K562 (cell line): ENCODE data around the gene GRIPAP1. TPM values are rescaled to one million over a fixed set of nuclear protein-coding genes. Genes with fewer than 3 reads are reported as not detected.

Source experiments
- CREM ChIP-seq: IDR thresholded peaks from 2 replicates; pipeline ENCODE4 v1.6.1; 2014; ENCODE audit warnings: antibody characterized with exemption, low read depth
- CXXC5 ChIP-seq: fragments of 250-450 bp; sonication (Bioruptor Pico); IDR thresholded peaks from 2 replicates; pipeline ENCODE4 v1.8.0; 2022; ENCODE audit warnings: inconsistent platforms, mild to moderate bottlenecking, moderate library complexity
- DACH1 ChIP-seq: fragments of 450-650 bp; IDR thresholded peaks from 2 replicates; pipeline ENCODE4 v1.6.1; 2018; ENCODE audit not compliant: partially characterized antibody
- GTF2A2 ChIP-seq: IDR thresholded peaks from 2 replicates; pipeline ENCODE4 v1.6.1; 2016; ENCODE audit warnings: mild to moderate bottlenecking, missing genetic modification characterization, missing compliant biosample characterization
- IRF2 ChIP-seq: sonication (generic); formaldehyde crosslinking; IDR thresholded peaks from 2 replicates; pipeline ENCODE4 v1.8.1; 2022; ENCODE audit warnings: mild to moderate bottlenecking, missing genetic modification reagents
- NCOA2 ChIP-seq, 2 experiments: fragments of 450-650 bp; IDR thresholded peaks; 2 replicates each; pipeline ENCODE4 v1.6.1; 2018; ENCODE audit warnings: mild to moderate bottlenecking in 2 of 2, moderate library complexity in 1 of 2; ENCODE audit not compliant: partially characterized antibody in 2 of 2
- NFIC ChIP-seq: fragments of 450-650 bp; IDR thresholded peaks from 2 replicates; pipeline ENCODE4 v1.6.1; 2017; ENCODE audit warnings: mild to moderate bottlenecking, inconsistent platforms
- SAFB2 ChIP-seq: fragments of 200-400 bp; formaldehyde crosslinking; IDR thresholded peaks from 2 replicates; pipeline ENCODE4 v1.6.1; 2018; ENCODE audit warnings: borderline replicate concordance, low read length, low read depth, moderate library complexity; ENCODE audit not compliant: severe bottlenecking
- ZNF253 ChIP-seq: fragments of 250-450 bp; sonication (Bioruptor Pico); conservative IDR thresholded peaks from 2 replicates; pipeline ENCODE4 v1.6.1; 2021; ENCODE audit warnings: mild to moderate bottlenecking
- ZNF282 ChIP-seq: sonication (generic); formaldehyde crosslinking; IDR thresholded peaks from 2 replicates; pipeline ENCODE4 v1.8.1; 2023; ENCODE audit warnings: missing genetic modification reagents
- ZNF444 ChIP-seq: fragments of 250-450 bp; sonication (Bioruptor Pico); IDR thresholded peaks from 2 replicates; pipeline ENCODE4 v1.4.0; 2020; ENCODE audit warnings: mild to moderate bottlenecking, moderate library complexity
- polyA plus RNA-seq, 8 experiments: library from polyadenylated mRNA; depleted of rRNA in 4 of 8; stranded (reverse) in 5 of 8; unstranded in 3 of 8; fragments of >200 nt; fragmentation: Nextera tagmentation in 2 of 8; fragmentation: Illumina TruSeq in 1 of 8; extraction: Ambion mirVana in 2 of 8; extraction: Trizol in 1 of 8; gene quantifications; 2 replicates each; pipeline versions ENCODE4 v1.2.1 to v1.2.3, GENCODE V29; 2011 to 2014; ENCODE audit warnings: inconsistent platforms in 1 of 8, missing spikeins in 1 of 8
- total RNA-seq, 7 experiments: library from RNA; depleted of rRNA in 6 of 7; stranded (reverse); fragments of >200 nt in 6 of 7; fragmentation: Illumina TruSeq in 2 of 7; extraction: Trizol in 2 of 7; gene quantifications; 2 replicates each; pipeline versions ENCODE4 v1.2.1 to v1.2.3, GENCODE V29; 2011 to 2021; ENCODE audit warnings: low replicate concordance in 1 of 7
- TF ChIP-seq, protein P1 (sequence below): fragments of 450-650 bp; IDR thresholded peaks from 2 replicates; pipeline ENCODE4 v1.6.1; 2016; ENCODE audit warnings: mild to moderate bottlenecking, moderate library complexity
- TF ChIP-seq, protein P2 (sequence below), 2 experiments: IDR thresholded peaks; 2 replicates each; pipeline ENCODE4 v1.6.1; 2011; ENCODE audit warnings: borderline replicate concordance in 1 of 2, control low read depth in 1 of 2, low read depth in 1 of 2, low read length in 1 of 2, mild to moderate bottlenecking in 1 of 2, mixed read lengths in 1 of 2, moderate library complexity in 1 of 2; ENCODE audit not compliant: insufficient read depth in 1 of 2, insufficient read length in 1 of 2, poor library complexity in 1 of 2, severe bottlenecking in 1 of 2; ENCODE audit errors: extremely low read depth in 1 of 2
- TF ChIP-seq, protein P3 (sequence below): fragments of 450-650 bp; IDR thresholded peaks from 2 replicates; pipeline ENCODE4 v1.6.1; 2014; ENCODE audit warnings: low read depth, mild to moderate bottlenecking, moderate library complexity, borderline replicate concordance

GRIPAP1 gene
- total and polyA plus RNA-seq, 9 of the 15 experiments (the other 6 are each of a cell fraction or from before 2014, with no cell fraction given), result 4.1 to 41.6 (median 24.0) TPM

DNA sequence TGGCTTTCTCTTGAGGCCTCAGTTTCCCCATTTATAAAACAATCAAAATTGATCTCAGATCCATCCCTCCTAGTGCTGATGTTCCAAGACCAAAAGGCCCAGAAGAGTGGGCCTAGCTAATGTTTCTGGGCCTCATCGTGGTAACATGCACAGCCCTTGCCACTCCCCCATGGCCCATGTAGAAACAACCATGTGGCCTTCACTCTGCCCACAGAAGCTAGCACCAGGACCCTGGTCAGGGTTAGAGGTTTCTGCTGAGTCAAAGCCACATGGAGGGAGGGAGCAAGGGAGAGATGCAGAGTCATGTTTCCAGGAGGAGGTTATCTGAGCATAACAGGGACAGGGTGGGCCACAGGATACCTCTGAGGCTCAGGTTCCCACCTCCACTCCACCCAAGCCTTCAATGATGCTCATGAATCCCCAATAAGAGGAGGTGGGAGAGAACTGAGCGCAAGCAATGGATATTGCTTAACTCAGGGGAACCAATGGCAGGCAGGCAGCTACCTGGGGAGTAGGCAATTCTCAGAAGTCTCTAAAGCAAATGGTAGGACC is 61.6 kb downstream of the GRIPAP1 start (continued):
- TF ChIP-seq, protein P1, sequence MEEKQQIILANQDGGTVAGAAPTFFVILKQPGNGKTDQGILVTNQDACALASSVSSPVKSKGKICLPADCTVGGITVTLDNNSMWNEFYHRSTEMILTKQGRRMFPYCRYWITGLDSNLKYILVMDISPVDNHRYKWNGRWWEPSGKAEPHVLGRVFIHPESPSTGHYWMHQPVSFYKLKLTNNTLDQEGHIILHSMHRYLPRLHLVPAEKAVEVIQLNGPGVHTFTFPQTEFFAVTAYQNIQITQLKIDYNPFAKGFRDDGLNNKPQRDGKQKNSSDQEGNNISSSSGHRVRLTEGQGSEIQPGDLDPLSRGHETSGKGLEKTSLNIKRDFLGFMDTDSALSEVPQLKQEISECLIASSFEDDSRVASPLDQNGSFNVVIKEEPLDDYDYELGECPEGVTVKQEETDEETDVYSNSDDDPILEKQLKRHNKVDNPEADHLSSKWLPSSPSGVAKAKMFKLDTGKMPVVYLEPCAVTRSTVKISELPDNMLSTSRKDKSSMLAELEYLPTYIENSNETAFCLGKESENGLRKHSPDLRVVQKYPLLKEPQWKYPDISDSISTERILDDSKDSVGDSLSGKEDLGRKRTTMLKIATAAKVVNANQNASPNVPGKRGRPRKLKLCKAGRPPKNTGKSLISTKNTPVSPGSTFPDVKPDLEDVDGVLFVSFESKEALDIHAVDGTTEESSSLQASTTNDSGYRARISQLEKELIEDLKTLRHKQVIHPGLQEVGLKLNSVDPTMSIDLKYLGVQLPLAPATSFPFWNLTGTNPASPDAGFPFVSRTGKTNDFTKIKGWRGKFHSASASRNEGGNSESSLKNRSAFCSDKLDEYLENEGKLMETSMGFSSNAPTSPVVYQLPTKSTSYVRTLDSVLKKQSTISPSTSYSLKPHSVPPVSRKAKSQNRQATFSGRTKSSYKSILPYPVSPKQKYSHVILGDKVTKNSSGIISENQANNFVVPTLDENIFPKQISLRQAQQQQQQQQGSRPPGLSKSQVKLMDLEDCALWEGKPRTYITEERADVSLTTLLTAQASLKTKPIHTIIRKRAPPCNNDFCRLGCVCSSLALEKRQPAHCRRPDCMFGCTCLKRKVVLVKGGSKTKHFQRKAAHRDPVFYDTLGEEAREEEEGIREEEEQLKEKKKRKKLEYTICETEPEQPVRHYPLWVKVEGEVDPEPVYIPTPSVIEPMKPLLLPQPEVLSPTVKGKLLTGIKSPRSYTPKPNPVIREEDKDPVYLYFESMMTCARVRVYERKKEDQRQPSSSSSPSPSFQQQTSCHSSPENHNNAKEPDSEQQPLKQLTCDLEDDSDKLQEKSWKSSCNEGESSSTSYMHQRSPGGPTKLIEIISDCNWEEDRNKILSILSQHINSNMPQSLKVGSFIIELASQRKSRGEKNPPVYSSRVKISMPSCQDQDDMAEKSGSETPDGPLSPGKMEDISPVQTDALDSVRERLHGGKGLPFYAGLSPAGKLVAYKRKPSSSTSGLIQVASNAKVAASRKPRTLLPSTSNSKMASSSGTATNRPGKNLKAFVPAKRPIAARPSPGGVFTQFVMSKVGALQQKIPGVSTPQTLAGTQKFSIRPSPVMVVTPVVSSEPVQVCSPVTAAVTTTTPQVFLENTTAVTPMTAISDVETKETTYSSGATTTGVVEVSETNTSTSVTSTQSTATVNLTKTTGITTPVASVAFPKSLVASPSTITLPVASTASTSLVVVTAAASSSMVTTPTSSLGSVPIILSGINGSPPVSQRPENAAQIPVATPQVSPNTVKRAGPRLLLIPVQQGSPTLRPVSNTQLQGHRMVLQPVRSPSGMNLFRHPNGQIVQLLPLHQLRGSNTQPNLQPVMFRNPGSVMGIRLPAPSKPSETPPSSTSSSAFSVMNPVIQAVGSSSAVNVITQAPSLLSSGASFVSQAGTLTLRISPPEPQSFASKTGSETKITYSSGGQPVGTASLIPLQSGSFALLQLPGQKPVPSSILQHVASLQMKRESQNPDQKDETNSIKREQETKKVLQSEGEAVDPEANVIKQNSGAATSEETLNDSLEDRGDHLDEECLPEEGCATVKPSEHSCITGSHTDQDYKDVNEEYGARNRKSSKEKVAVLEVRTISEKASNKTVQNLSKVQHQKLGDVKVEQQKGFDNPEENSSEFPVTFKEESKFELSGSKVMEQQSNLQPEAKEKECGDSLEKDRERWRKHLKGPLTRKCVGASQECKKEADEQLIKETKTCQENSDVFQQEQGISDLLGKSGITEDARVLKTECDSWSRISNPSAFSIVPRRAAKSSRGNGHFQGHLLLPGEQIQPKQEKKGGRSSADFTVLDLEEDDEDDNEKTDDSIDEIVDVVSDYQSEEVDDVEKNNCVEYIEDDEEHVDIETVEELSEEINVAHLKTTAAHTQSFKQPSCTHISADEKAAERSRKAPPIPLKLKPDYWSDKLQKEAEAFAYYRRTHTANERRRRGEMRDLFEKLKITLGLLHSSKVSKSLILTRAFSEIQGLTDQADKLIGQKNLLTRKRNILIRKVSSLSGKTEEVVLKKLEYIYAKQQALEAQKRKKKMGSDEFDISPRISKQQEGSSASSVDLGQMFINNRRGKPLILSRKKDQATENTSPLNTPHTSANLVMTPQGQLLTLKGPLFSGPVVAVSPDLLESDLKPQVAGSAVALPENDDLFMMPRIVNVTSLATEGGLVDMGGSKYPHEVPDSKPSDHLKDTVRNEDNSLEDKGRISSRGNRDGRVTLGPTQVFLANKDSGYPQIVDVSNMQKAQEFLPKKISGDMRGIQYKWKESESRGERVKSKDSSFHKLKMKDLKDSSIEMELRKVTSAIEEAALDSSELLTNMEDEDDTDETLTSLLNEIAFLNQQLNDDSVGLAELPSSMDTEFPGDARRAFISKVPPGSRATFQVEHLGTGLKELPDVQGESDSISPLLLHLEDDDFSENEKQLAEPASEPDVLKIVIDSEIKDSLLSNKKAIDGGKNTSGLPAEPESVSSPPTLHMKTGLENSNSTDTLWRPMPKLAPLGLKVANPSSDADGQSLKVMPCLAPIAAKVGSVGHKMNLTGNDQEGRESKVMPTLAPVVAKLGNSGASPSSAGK, result peak; percentile 62
- TF ChIP-seq, protein P2, sequence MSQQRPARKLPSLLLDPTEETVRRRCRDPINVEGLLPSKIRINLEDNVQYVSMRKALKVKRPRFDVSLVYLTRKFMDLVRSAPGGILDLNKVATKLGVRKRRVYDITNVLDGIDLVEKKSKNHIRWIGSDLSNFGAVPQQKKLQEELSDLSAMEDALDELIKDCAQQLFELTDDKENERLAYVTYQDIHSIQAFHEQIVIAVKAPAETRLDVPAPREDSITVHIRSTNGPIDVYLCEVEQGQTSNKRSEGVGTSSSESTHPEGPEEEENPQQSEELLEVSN (IDR thresholded peaks at IDR 0.05; ENCODE audit: borderline replicate concordance in 1 of 2, extremely low read depth in 1 of 2, insufficient read depth in 1 of 2, insufficient read length in 1 of 2, low read depth in 1 of 2, low read length in 1 of 2, poor library complexity in 1 of 2, severe bottlenecking in 1 of 2), result no peak
- TF ChIP-seq IRF2 (CRISPR knock-in tag) (no peak), CREM (0 out of 2 replicates have a peak, but pooled peaks have one; percentile 23), CXXC5 (CRISPR knock-in tag) (peak; percentile 62; the same call in 1 of the 2 replicates), GTF2A2 (no peak), DACH1 (no peak), ZNF282 (CRISPR knock-in tag) (no peak), NFIC (peak; percentile 63; the same call in 1 of the 2 replicates), SAFB2 (no peak), ZNF253 (CRISPR knock-in tag) (no peak), NCOA2 (IDR thresholded peaks at IDR 0.05; ENCODE audit: partially characterized antibody in 2 of 2) (no peak), ZNF444 (CRISPR knock-in tag) (no peak)
- TF ChIP-seq, protein P3, sequence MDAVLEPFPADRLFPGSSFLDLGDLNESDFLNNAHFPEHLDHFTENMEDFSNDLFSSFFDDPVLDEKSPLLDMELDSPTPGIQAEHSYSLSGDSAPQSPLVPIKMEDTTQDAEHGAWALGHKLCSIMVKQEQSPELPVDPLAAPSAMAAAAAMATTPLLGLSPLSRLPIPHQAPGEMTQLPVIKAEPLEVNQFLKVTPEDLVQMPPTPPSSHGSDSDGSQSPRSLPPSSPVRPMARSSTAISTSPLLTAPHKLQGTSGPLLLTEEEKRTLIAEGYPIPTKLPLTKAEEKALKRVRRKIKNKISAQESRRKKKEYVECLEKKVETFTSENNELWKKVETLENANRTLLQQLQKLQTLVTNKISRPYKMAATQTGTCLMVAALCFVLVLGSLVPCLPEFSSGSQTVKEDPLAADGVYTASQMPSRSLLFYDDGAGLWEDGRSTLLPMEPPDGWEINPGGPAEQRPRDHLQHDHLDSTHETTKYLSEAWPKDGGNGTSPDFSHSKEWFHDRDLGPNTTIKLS, result no peak
